Caco-2 (cell line): Measurements from ENCODE around the gene ZC3H14. TPM values are rescaled to one million over a fixed set of nuclear protein-coding genes. Genes with fewer than 3 reads are reported as not detected.

Experiments
- BruUV-seq: library from RNA; stranded (reverse); fragments of 400-500 nt; replicated peaks from 2 replicates; lab custom pipeline; 2021; lab: Mats Ljungman, UMichigan
- CTCF ChIA-PET: fragments of 300-600 bp; sonication (Branson Sonifier 250); formaldehyde crosslinking; loops from one replicate; lab custom pipeline; 2022; ENCODE audit warnings: antibody characterized with exemption; lab: Charles Lee
- POLR2A ChIA-PET: fragments of 300-600 bp; sonication (Branson Sonifier 250); formaldehyde crosslinking; loops from one replicate; lab custom pipeline; 2022; ENCODE audit warnings: antibody characterized with exemption; lab: Charles Lee
- DNase-seq, 2 experiments: peaks; one replicate each; pipeline versions ENCODE4 v3.0.0 to v3.0.0-alpha.2; 2020 to 2022
- H3K27me3 ChIP-seq: replicated peaks from 2 replicates; pipeline ENCODE4 v1.6.0; 2011; ENCODE audit warnings: low read length; ENCODE audit not compliant: control insufficient read depth, insufficient read depth
- H3K36me3 ChIP-seq: 2 replicates; pipeline ENCODE4 v1.5.1; 2011; ENCODE audit warnings: low read length; ENCODE audit not compliant: control insufficient read depth, insufficient read depth
- H3K4me1 ChIP-seq: fragments of 250-450 bp; sonication (Bioruptor Pico); 2 replicates; pipeline ENCODE4 v1.5.1; 2020; ENCODE audit warnings: mild to moderate bottlenecking
- H3K4me3 ChIP-seq: 2 replicates; pipeline ENCODE4 v1.5.1; 2011; ENCODE audit warnings: low read depth, mild to moderate bottlenecking, control low read depth, low read length
- H3K9me3 ChIP-seq: fragments of 250-450 bp; sonication (Bioruptor Pico); 2 replicates; pipeline ENCODE4 v1.5.1; 2020; ENCODE audit warnings: mild to moderate bottlenecking, moderate library complexity
- H3K27ac Mint-ChIP-seq: one replicate; pipeline ENCODE4 v1.8.0; 2022; ENCODE audit warnings: mixed read lengths; ENCODE audit not compliant: unreplicated experiment
- H3K27me3 Mint-ChIP-seq: one replicate; pipeline ENCODE4 v1.8.0; 2022; ENCODE audit warnings: mixed read lengths; ENCODE audit not compliant: insufficient read depth, unreplicated experiment
- H3K36me3 Mint-ChIP-seq: one replicate; pipeline ENCODE4 v1.8.0; 2022; ENCODE audit warnings: mild to moderate bottlenecking, mixed read lengths; ENCODE audit not compliant: insufficient read depth, unreplicated experiment
- H3K4me1 Mint-ChIP-seq: one replicate; pipeline ENCODE4 v1.8.0; 2022; ENCODE audit warnings: low read depth, mixed read lengths; ENCODE audit not compliant: unreplicated experiment
- H3K4me3 Mint-ChIP-seq: one replicate; pipeline ENCODE4 v1.8.0; 2022; ENCODE audit warnings: mild to moderate bottlenecking, moderate library complexity, mixed read lengths; ENCODE audit not compliant: unreplicated experiment
- H3K9me3 Mint-ChIP-seq: one replicate; pipeline ENCODE4 v1.8.0; 2022; ENCODE audit warnings: mixed read lengths; ENCODE audit not compliant: unreplicated experiment
- intact Hi-C: fragments of 100-400 bp; cut with micrococcal nuclease; formaldehyde crosslinking; loops from one replicate; pipeline ENCODE4 v1.10.0; 2022; ENCODE audit not compliant: unreplicated experiment
- total RNA-seq: library from RNA; stranded (reverse); gene quantifications from 2 replicates; pipeline ENCODE4 v1.2.3, GENCODE V29; 2022
- TF ChIP-seq, protein P1 (sequence below), 2 experiments: fragments of 200-600 bp in 1 of 2; IDR thresholded peaks; 1 replicate in 1 of 2; 2 replicates in 1 of 2; pipeline versions ENCODE4 v1.5.1 to v1.8.0; 2011 to 2022; ENCODE audit warnings: antibody characterized with exemption in 1 of 2, control low read depth in 1 of 2, inconsistent platforms in 1 of 2, low read depth in 1 of 2, low read length in 1 of 2, mild to moderate bottlenecking in 1 of 2, moderate library complexity in 1 of 2; ENCODE audit not compliant: insufficient read depth in 1 of 2, severe bottlenecking in 1 of 2, unreplicated experiment in 1 of 2

ZC3H14 gene
- total RNA-seq, 1 experiment from 2014 or later, result 77.1 TPM

DNA sequence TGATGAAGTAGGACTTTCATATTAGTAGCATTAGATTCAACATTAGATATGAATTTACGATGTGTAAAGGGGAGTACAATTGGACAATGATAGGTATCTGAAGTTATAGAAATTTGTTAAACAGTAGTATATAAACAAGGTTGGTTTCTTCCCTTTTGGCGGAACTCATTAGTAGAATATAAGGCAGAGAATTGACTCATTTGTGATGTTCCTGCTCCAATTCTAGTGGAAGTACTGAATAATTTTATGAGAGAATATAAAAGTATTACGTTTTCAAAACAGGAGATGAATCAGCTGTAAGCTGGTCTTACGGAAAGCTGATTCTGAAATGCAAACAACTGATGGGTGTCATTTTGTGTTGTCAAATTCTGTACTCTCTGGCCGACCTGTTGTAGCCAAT, 13.4 kb downstream of the ZC3H14 start:
- TF ChIP-seq, protein P1, sequence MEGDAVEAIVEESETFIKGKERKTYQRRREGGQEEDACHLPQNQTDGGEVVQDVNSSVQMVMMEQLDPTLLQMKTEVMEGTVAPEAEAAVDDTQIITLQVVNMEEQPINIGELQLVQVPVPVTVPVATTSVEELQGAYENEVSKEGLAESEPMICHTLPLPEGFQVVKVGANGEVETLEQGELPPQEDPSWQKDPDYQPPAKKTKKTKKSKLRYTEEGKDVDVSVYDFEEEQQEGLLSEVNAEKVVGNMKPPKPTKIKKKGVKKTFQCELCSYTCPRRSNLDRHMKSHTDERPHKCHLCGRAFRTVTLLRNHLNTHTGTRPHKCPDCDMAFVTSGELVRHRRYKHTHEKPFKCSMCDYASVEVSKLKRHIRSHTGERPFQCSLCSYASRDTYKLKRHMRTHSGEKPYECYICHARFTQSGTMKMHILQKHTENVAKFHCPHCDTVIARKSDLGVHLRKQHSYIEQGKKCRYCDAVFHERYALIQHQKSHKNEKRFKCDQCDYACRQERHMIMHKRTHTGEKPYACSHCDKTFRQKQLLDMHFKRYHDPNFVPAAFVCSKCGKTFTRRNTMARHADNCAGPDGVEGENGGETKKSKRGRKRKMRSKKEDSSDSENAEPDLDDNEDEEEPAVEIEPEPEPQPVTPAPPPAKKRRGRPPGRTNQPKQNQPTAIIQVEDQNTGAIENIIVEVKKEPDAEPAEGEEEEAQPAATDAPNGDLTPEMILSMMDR (IDR thresholded peaks at IDR 0.05; ENCODE audit: insufficient read depth in 1 of 2, low read depth in 1 of 2, low read length in 1 of 2, severe bottlenecking in 1 of 2, unreplicated experiment in 1 of 2), result no peak
- no peak overlapping the region for H3K4me3 ChIP-seq
- H3K27me3 ChIP-seq, result no peaks in the 10 kb centered on the region
- no peak overlapping the region for H3K4me3 Mint-ChIP-seq
- DNase-seq, result no peak
- no peaks in the 10 kb centered on the region; the same call in 1 of the 2 replicates for H3K36me3 ChIP-seq
- no peaks in the 10 kb centered on the region for H3K4me1 ChIP-seq
- H3K9me3 ChIP-seq, result no peaks in the 10 kb centered on the region
- no peaks in the 10 kb centered on the region for H3K4me1 Mint-ChIP-seq
- CTCF ChIA-PET, result no interaction called here
- POLR2A ChIA-PET, result no interaction called here
- H3K9me3 Mint-ChIP-seq, result no peaks in the 10 kb centered on the region
- no peaks in the 10 kb centered on the region for H3K27me3 Mint-ChIP-seq
- no peak overlapping the region for H3K27ac Mint-ChIP-seq
- intact Hi-C loops, result no loop called here
- no TSS peak for BruUV-seq
- peaks cover 91% of the 10 kb centered on the region for H3K36me3 Mint-ChIP-seq

DNA sequence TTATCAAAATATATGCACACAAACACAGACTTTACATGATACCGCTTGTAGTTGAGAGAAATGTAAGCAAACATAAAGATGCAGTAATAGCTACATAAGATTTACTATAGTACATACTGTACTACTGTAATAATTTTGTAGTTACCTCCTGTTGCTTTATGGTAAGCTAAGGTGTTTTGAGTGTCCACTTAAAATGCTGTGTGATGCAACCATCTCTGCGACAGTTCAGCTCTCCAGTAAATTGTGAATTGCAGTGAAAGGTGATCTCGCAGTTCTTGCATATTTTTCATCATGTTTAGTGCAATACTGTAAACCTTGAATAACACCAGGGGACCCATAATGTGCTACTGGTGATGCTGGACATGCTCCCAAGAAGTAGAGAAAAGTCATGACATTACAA, 21.6 kb downstream of the ZC3H14 start:
- CTCF ChIA-PET, result no interaction called here
- no peaks in the 10 kb centered on the region for H3K9me3 ChIP-seq
- TF ChIP-seq, protein P1 (IDR thresholded peaks at IDR 0.05; ENCODE audit: insufficient read depth in 1 of 2, low read depth in 1 of 2, low read length in 1 of 2, severe bottlenecking in 1 of 2, unreplicated experiment in 1 of 2), result no peak
- intact Hi-C loops, result no loop called here
- no peaks in the 10 kb centered on the region for H3K27me3 ChIP-seq
- no peak overlapping the region for H3K4me3 ChIP-seq
- no TSS peak for BruUV-seq
- H3K27ac Mint-ChIP-seq, result no peak overlapping the region
- H3K27me3 Mint-ChIP-seq, result no peaks in the 10 kb centered on the region
- no peaks in the 10 kb centered on the region; the same call in 1 of the 2 replicates for H3K36me3 ChIP-seq
- DNase-seq, result no peak
- peaks cover 75% of the 10 kb centered on the region for H3K36me3 Mint-ChIP-seq
- no peaks in the 10 kb centered on the region for H3K4me1 ChIP-seq
- POLR2A ChIA-PET, result no interaction called here
- no peaks in the 10 kb centered on the region for H3K9me3 Mint-ChIP-seq
- peaks cover 6% of the 10 kb centered on the region for H3K4me1 Mint-ChIP-seq
- no peak overlapping the region for H3K4me3 Mint-ChIP-seq

DNA sequence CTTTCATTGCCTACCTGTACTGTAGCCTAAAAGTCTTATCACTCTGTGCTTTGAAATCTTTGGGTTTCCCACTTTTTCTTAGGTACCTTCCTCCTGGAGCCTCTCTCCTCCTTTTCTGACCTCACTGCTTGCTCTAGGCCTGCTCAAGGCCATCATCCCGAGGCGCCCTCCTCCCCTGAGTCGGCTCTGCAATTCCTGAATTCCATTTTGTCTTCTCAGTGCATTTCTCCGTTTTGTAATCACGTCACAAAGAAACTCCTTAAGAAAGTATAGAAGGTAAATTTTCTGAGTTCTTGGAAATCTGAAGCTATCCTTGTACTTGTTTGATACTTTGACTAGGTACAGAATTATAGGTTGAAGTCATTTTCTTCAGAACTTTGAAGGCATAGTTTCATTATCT, 25.2 kb downstream of the ZC3H14 start:
- ChIA-PET CTCF (no interaction called here), POLR2A (no interaction called here)
- TF ChIP-seq, protein P1 (IDR thresholded peaks at IDR 0.05; ENCODE audit: insufficient read depth in 1 of 2, low read depth in 1 of 2, low read length in 1 of 2, severe bottlenecking in 1 of 2, unreplicated experiment in 1 of 2), result no peak
- H3K36me3 Mint-ChIP-seq, result peaks cover 85% of the 10 kb centered on the region
- Histone ChIP-seq H3K4me3 (no peak overlapping the region), H3K36me3 (peaks cover 2% of the 10 kb centered on the region; the same call in 1 of the 2 replicates), H3K9me3 (no peaks in the 10 kb centered on the region), H3K27me3 (no peaks in the 10 kb centered on the region), H3K4me1 (no peaks in the 10 kb centered on the region)
- no TSS peak for BruUV-seq
- DNase-seq, result no peak
- H3K9me3 Mint-ChIP-seq, result no peaks in the 10 kb centered on the region
- H3K27me3 Mint-ChIP-seq, result no peaks in the 10 kb centered on the region
- H3K4me3 Mint-ChIP-seq, result no peak overlapping the region
- intact Hi-C loops, result no loop called here
- no peak overlapping the region for H3K27ac Mint-ChIP-seq
- H3K4me1 Mint-ChIP-seq, result peaks cover 15% of the 10 kb centered on the region
